Naive thymus-derived CD4-positive, alpha-beta T cell (primary cell): ENCODE results near the gene SERPIND1. TPM values are rescaled to one million over a fixed set of nuclear protein-coding genes. Genes with fewer than 3 reads are reported as not detected.

ENCODE experiments used
- ATAC-seq: fragments of 150-1000 bp; cut with Tn5 transposase; 2 replicates; pipeline ENCODE4 v1.10.0; 2021; ENCODE audit warnings: mild to moderate bottlenecking, moderate library complexity
- CTCF ChIA-PET: fragments of 350-600 bp; sonication (Branson Sonifier 250); formaldehyde crosslinking; loops from one replicate; lab custom pipeline; 2021; ENCODE audit warnings: antibody characterized with exemption; lab: Charles Lee
- POLR2A ChIA-PET: fragments of 350-600 bp; sonication (Branson Sonifier 250); formaldehyde crosslinking; loops from one replicate; lab custom pipeline; 2021; ENCODE audit warnings: antibody characterized with exemption, inconsistent platforms; lab: Charles Lee
- DNase-seq, 9 donors: peaks; one replicate each; pipeline versions ENCODE4 v3.0.0 to v3.0.0-alpha.2; 2020 to 2022; ENCODE audit warnings: mixed read lengths in 1 of 9
- H3K27ac ChIP-seq: one replicate; pipeline ENCODE4 v1.7.0; 2013; ENCODE audit warnings: mild to moderate bottlenecking, low read depth, low read length, moderate library complexity
- H3K27me3 ChIP-seq, 2 donors: one replicate each; pipeline ENCODE4 v1.7.0; 2013; ENCODE audit warnings: low read length in 2 of 2, mild to moderate bottlenecking in 2 of 2, moderate library complexity in 2 of 2; ENCODE audit not compliant: control insufficient read depth in 2 of 2, insufficient read depth in 2 of 2
- H3K36me3 ChIP-seq, 3 experiments: 1 replicate in 2 of 3; 2 replicates in 1 of 3; pipeline ENCODE4 v1.7.0; 2013; ENCODE audit warnings: low read length in 3 of 3, mild to moderate bottlenecking in 3 of 3, moderate library complexity in 1 of 3; ENCODE audit not compliant: insufficient read depth in 3 of 3, control insufficient read depth in 2 of 3
- H3K4me1 ChIP-seq, 2 donors: one replicate each; pipeline ENCODE4 v1.7.0; 2013; ENCODE audit warnings: low read length in 2 of 2, mild to moderate bottlenecking in 2 of 2, moderate library complexity in 1 of 2; ENCODE audit not compliant: control insufficient read depth in 2 of 2, insufficient read depth in 2 of 2
- H3K4me3 ChIP-seq: 2 replicates; pipeline ENCODE4 v1.7.0; 2013; ENCODE audit warnings: mild to moderate bottlenecking, low read length
- H3K9me3 ChIP-seq, 3 experiments: 1 replicate in 2 of 3; 2 replicates in 1 of 3; pipeline ENCODE4 v1.7.0; 2013; ENCODE audit warnings: low read length in 3 of 3; ENCODE audit not compliant: control insufficient read depth in 2 of 3
- H3K27ac Mint-ChIP-seq, 9 donors: one replicate each; pipeline ENCODE4 v1.8.0; 2020 to 2022; ENCODE audit warnings: mixed read lengths in 9 of 9, mild to moderate bottlenecking in 8 of 9, moderate library complexity in 5 of 9, inconsistent platforms in 2 of 9
- H3K27me3 Mint-ChIP-seq, 5 donors: one replicate each; pipeline ENCODE4 v1.8.0; 2021 to 2022; ENCODE audit warnings: mixed read lengths in 5 of 5, mild to moderate bottlenecking in 1 of 5
- H3K36me3 Mint-ChIP-seq, 5 donors: one replicate each; pipeline ENCODE4 v1.8.0; 2020 to 2022; ENCODE audit warnings: mixed read lengths in 5 of 5, mild to moderate bottlenecking in 3 of 5, inconsistent platforms in 1 of 5
- H3K4me1 Mint-ChIP-seq, 7 donors: one replicate each; pipeline ENCODE4 v1.8.0; 2020 to 2022; ENCODE audit warnings: mixed read lengths in 7 of 7, mild to moderate bottlenecking in 3 of 7, inconsistent platforms in 1 of 7
- H3K4me3 Mint-ChIP-seq, 10 donors: one replicate each; pipeline ENCODE4 v1.8.0; 2020 to 2022; ENCODE audit warnings: mild to moderate bottlenecking in 10 of 10, mixed read lengths in 10 of 10, moderate library complexity in 6 of 10, inconsistent platforms in 2 of 10
- H3K9me3 Mint-ChIP-seq, 11 donors: one replicate each; pipeline ENCODE4 v1.8.0; 2020 to 2022; ENCODE audit warnings: mixed read lengths in 11 of 11, mild to moderate bottlenecking in 4 of 11, inconsistent platforms in 1 of 11, moderate library complexity in 1 of 11
- intact Hi-C, 2 donors: fragments of 100-400 bp; cut with micrococcal nuclease; formaldehyde crosslinking; loops; one replicate each; pipeline ENCODE4 v1.15.1; 2023
- polyA plus RNA-seq, 2 donors: library from polyadenylated mRNA; unstranded; fragments of 300-500 nt; fragmentation: Illumina TruSeq; gene quantifications; one replicate each; pipeline ENCODE4 v1.2.3, GENCODE V29; 2021
- total RNA-seq, 6 experiments: library from RNA in 5 of 6; stranded (reverse) in 5 of 6; gene quantifications; 1 replicate in 5 of 6; 2 replicates in 1 of 6; pipeline ENCODE4 v1.2.3 and lab custom pipeline; 2021 to 2026

Gene SERPIND1
- total and polyA plus RNA-seq, 7 experiments from 2014 or later, result 0.09 to 0.10 TPM; not detected in 5

- no peaks in the 10 kb centered on the region for H3K9me3 Mint-ChIP-seq
- CTCF ChIA-PET, result no interaction called here
These were observed 14.1 kb downstream of the SERPIND1 start for GRCh38 chr22:20787746-20788626.

GRCh38 chr22:20788627-20789344 is 14.9 kb downstream of the SERPIND1 start:
- ChIA-PET POLR2A (no interaction called here), CTCF (no interaction called here)
- DNase-seq, result no peak
- no peak overlapping the region for H3K4me3 ChIP-seq
- no peaks in the 10 kb centered on the region for H3K9me3 ChIP-seq
- H3K36me3 ChIP-seq, result peaks cover 5 to 68% (median 8%) of the 10 kb centered on the region in 3 experiments
- Mint-ChIP-seq H3K27ac (peak overlapping the region in 3 of 9 donors; percentile 13 to 51 (median 49)), H3K36me3 (peaks cover 13 to 47% (median 17%) of the 10 kb centered on the region in 5 donors), H3K27me3 (no peaks in the 10 kb centered on the region), H3K4me3 (no peak overlapping the region), H3K9me3 (no peaks in the 10 kb centered on the region), H3K4me1 (peaks cover 0 to 9% (median 0%) of the 10 kb centered on the region in 7 donors)
- H3K27me3 ChIP-seq, result no peaks in the 10 kb centered on the region
- H3K27ac ChIP-seq, result no peak overlapping the region
- intact Hi-C loops, result no loop called here
- H3K4me1 ChIP-seq, result no peaks in the 10 kb centered on the region
- no peak for ATAC-seq

More at GRCh38 chr22:20787746-20788626, 14.1 kb downstream of the SERPIND1 start:
- H3K27me3 ChIP-seq, result no peaks in the 10 kb centered on the region
- H3K4me1 ChIP-seq, result no peaks in the 10 kb centered on the region
- H3K9me3 ChIP-seq, result no peaks in the 10 kb centered on the region
- H3K27ac Mint-ChIP-seq, result peak overlapping the region in 3 of 9 donors; percentile 13 to 49 (median 25)
- peaks cover 5 to 60% (median 8%) of the 10 kb centered on the region in 3 experiments for H3K36me3 ChIP-seq
- H3K27ac ChIP-seq, result no peak overlapping the region
- POLR2A ChIA-PET, result no interaction called here
- no peaks in the 10 kb centered on the region for H3K27me3 Mint-ChIP-seq
- H3K4me1 Mint-ChIP-seq, result peaks cover 0 to 9% (median 0%) of the 10 kb centered on the region in 7 donors
- DNase-seq, result no peak
- H3K36me3 Mint-ChIP-seq, result peaks cover 11 to 47% (median 17%) of the 10 kb centered on the region in 5 donors
- no peak overlapping the region for H3K4me3 Mint-ChIP-seq
- ATAC-seq, result no peak
- no peak overlapping the region for H3K4me3 ChIP-seq
- intact Hi-C loops, result no loop called here

GRCh38 chr22:20792221-20792965 is 18.5 kb downstream of the SERPIND1 start:
- ATAC-seq (no peak), DNase-seq (no peak)
- Mint-ChIP-seq H3K4me1 (peaks cover 0 to 12% (median 0%) of the 10 kb centered on the region in 7 donors), H3K36me3 (peaks cover 20 to 62% (median 22%) of the 10 kb centered on the region in 5 donors), H3K9me3 (no peaks in the 10 kb centered on the region), H3K4me3 (no peak overlapping the region), H3K27me3 (no peaks in the 10 kb centered on the region), H3K27ac (peak overlapping the region in 3 of 9 donors; percentile 8 to 29 (median 14))
- Histone ChIP-seq H3K27me3 (no peaks in the 10 kb centered on the region), H3K4me3 (no peak overlapping the region), H3K27ac (no peak overlapping the region), H3K9me3 (no peaks in the 10 kb centered on the region), H3K4me1 (no peaks in the 10 kb centered on the region), H3K36me3 (peaks cover 16 to 88% (median 19%) of the 10 kb centered on the region in 3 experiments)
- intact Hi-C loops, result no loop called here
- CTCF ChIA-PET, result interaction anchor here (0.6 kb wide), 1 partner anchor 46 kb away, joined by 3 read pairs; no protein-coding TSS in a partner anchor
- POLR2A ChIA-PET, result no interaction called here

GRCh38 chr22:20792966-20793728 is 19.2 kb downstream of the SERPIND1 start:
- H3K9me3 ChIP-seq, result no peaks in the 10 kb centered on the region
- Mint-ChIP-seq H3K4me1 (peaks cover 0 to 12% (median 0%) of the 10 kb centered on the region in 7 donors), H3K27me3 (no peaks in the 10 kb centered on the region), H3K4me3 (no peak overlapping the region), H3K9me3 (no peaks in the 10 kb centered on the region), H3K27ac (peak overlapping the region in 1 of 9 donors; percentile 29), H3K36me3 (peaks cover 22 to 62% (median 27%) of the 10 kb centered on the region in 5 donors)
- CTCF ChIA-PET, result interaction anchor here (0.6 kb wide), 2 partner anchors 45 to 211 kb away, joined by 3 to 5 read pairs; no protein-coding TSS in a partner anchor
- no peaks in the 10 kb centered on the region for H3K4me1 ChIP-seq
- no peak overlapping the region for H3K4me3 ChIP-seq
- intact Hi-C loops, result no loop called here
- POLR2A ChIA-PET, result no interaction called here
- ATAC-seq (no peak), DNase-seq (no peak)
- H3K36me3 ChIP-seq, result peaks cover 17 to 88% (median 20%) of the 10 kb centered on the region in 3 experiments
- H3K27ac ChIP-seq, result no peak overlapping the region
- no peaks in the 10 kb centered on the region for H3K27me3 ChIP-seq

GRCh38 chr22:20793748-20794649 is 20.1 kb downstream of the SERPIND1 start:
- no peaks in the 10 kb centered on the region for H3K27me3 ChIP-seq
- POLR2A ChIA-PET, result interaction anchor here (0.8 kb wide), 1 partner anchor 18 kb away, joined by 3 read pairs; no protein-coding TSS in a partner anchor
- ATAC-seq, result no peak
- H3K4me3 ChIP-seq, result no peak overlapping the region
- no peaks in the 10 kb centered on the region for H3K27me3 Mint-ChIP-seq
- H3K27ac ChIP-seq, result no peak overlapping the region
- H3K4me1 Mint-ChIP-seq, result peaks cover 0 to 8% (median 0%) of the 10 kb centered on the region in 7 donors
- H3K36me3 ChIP-seq, result peaks cover 19 to 88% (median 29%) of the 10 kb centered on the region in 3 experiments
- H3K9me3 ChIP-seq, result no peaks in the 10 kb centered on the region
- peaks cover 24 to 64% (median 26%) of the 10 kb centered on the region in 5 donors for H3K36me3 Mint-ChIP-seq
- H3K4me3 Mint-ChIP-seq, result no peak overlapping the region
- no peak for DNase-seq
- no peaks in the 10 kb centered on the region for H3K9me3 Mint-ChIP-seq
- CTCF ChIA-PET, result interaction anchor here (0.6 kb wide), 1 partner anchor 210 kb away, joined by 5 read pairs; no protein-coding TSS in a partner anchor
- peak overlapping the region in 2 of 9 donors; percentile 44 to 51 for H3K27ac Mint-ChIP-seq
- intact Hi-C loops, result no loop called here
- H3K4me1 ChIP-seq, result no peaks in the 10 kb centered on the region
